Measurements from ENCODE around the gene UNC13B. TPM values are rescaled to one million over a fixed set of nuclear protein-coding genes. Genes with fewer than 3 reads are reported as not detected.

The UNC13B gene
- total and polyA plus RNA-seq, 2 donors (not counting 1 experiment from before 2014, with no cell fraction given): 0.19 to 0.25 TPM

GRCh38 chr9:35134920-35135319, 26.9 kb upstream of the UNC13B start:
- Histone ChIP-seq H3K4me3 (ENCODE audit: control extremely low read depth in 1 of 5, extremely low read depth in 1 of 5, insufficient read depth in 1 of 5, low read depth in 2 of 5, low read length in 4 of 5) (no peak overlapping the region), H3K9me3 (ENCODE audit: control extremely low read depth in 1 of 3, control insufficient read depth in 2 of 3, insufficient read depth in 1 of 3, low read length in 2 of 3) (peaks cover 1 to 11% (median 6%) of the 10 kb centered on the region in 3 donors), H2AFZ (ENCODE audit: insufficient read depth, low read depth, low read length, poor library complexity, severe bottlenecking) (no peak overlapping the region), H4K20me1 (ENCODE audit: control insufficient read depth, insufficient read depth, low read length, poor library complexity, severe bottlenecking) (no peaks in the 10 kb centered on the region), H3K27ac (ENCODE audit: low read length in 2 of 2) (no peak overlapping the region), H3K4me2 (replicated peaks; ENCODE audit: low read depth, low read length, poor library complexity, severe bottlenecking) (no peak overlapping the region), H3K36me3 (replicated peaks in 1 of 2; ENCODE audit: control extremely low read depth in 1 of 2, control insufficient read depth in 1 of 2, extremely low read depth in 1 of 2, insufficient read depth in 2 of 2, low read length in 1 of 2) (no peaks in the 10 kb centered on the region), H3K27me3 (replicated peaks in 1 of 4; ENCODE audit: control extremely low read depth in 1 of 4, control insufficient read depth in 3 of 4, insufficient read depth in 4 of 4, low read length in 3 of 4) (no peaks in the 10 kb centered on the region), H3K9ac (ENCODE audit: low read length) (no peak overlapping the region), H3K79me2 (ENCODE audit: control insufficient read depth, insufficient read depth, low read length) (no peaks in the 10 kb centered on the region), H3K4me1 (ENCODE audit: control insufficient read depth in 2 of 2, insufficient read depth in 2 of 2, low read length in 2 of 2) (no peaks in the 10 kb centered on the region)
- no peak overlapping the region for H3K27ac Mint-ChIP-seq
- intact Hi-C loops (cut with micrococcal nuclease): no loop called here
- no peaks in the 10 kb centered on the region for H3K4me1 Mint-ChIP-seq
- CTCF ChIA-PET: no interaction called here
- TF ChIP-seq EZH2 (IDR thresholded peaks at IDR 0.05; ENCODE audit: borderline replicate concordance, insufficient read depth, low read depth, low read length, poor library complexity, severe bottlenecking) (no peak), CTCF (IDR thresholded peaks at IDR 0.05) (no peak)
- H3K27me3 Mint-ChIP-seq: peaks cover 3% of the 10 kb centered on the region
- WGBS (ENCODE audit: insufficient coverage): 95% methylated on average over 4 of the region's 6 CpGs
- DNase-seq: no peak
- POLR2A ChIA-PET: no interaction called here
- no peak for ATAC-seq (ENCODE audit: low read depth)
- H3K9me3 Mint-ChIP-seq (ENCODE audit: insufficient read depth): peaks cover 2% of the 10 kb centered on the region
- H3K4me3 Mint-ChIP-seq: no peak overlapping the region

- Mint-ChIP-seq H3K4me1 (no peaks in the 10 kb centered on the region), H3K27ac (no peak overlapping the region), H3K4me3 (no peak overlapping the region), H3K27me3 (peaks cover 6% of the 10 kb centered on the region), H3K9me3 (ENCODE audit: insufficient read depth) (peaks cover 2% of the 10 kb centered on the region)
- TF ChIP-seq EZH2 (IDR thresholded peaks at IDR 0.05; ENCODE audit: borderline replicate concordance, insufficient read depth, low read depth, low read length, poor library complexity, severe bottlenecking) (no peak), CTCF (IDR thresholded peaks at IDR 0.05) (no peak)
- Histone ChIP-seq H3K4me2 (replicated peaks; ENCODE audit: low read depth, low read length, poor library complexity, severe bottlenecking) (no peak overlapping the region), H2AFZ (ENCODE audit: insufficient read depth, low read depth, low read length, poor library complexity, severe bottlenecking) (no peak overlapping the region), H3K27me3 (replicated peaks in 1 of 4; ENCODE audit: control extremely low read depth in 1 of 4, control insufficient read depth in 3 of 4, insufficient read depth in 4 of 4, low read length in 3 of 4) (no peaks in the 10 kb centered on the region), H3K9me3 (ENCODE audit: control extremely low read depth in 1 of 3, control insufficient read depth in 2 of 3, insufficient read depth in 1 of 3, low read length in 2 of 3) (peaks cover 1 to 11% (median 6%) of the 10 kb centered on the region in 3 donors), H3K4me1 (ENCODE audit: control insufficient read depth in 2 of 2, insufficient read depth in 2 of 2, low read length in 2 of 2) (no peaks in the 10 kb centered on the region), H3K4me3 (ENCODE audit: control extremely low read depth in 1 of 5, extremely low read depth in 1 of 5, insufficient read depth in 1 of 5, low read depth in 2 of 5, low read length in 4 of 5) (no peak overlapping the region), H3K36me3 (replicated peaks in 1 of 2; ENCODE audit: control extremely low read depth in 1 of 2, control insufficient read depth in 1 of 2, extremely low read depth in 1 of 2, insufficient read depth in 2 of 2, low read length in 1 of 2) (no peaks in the 10 kb centered on the region), H3K27ac (ENCODE audit: low read length in 2 of 2) (no peak overlapping the region), H4K20me1 (ENCODE audit: control insufficient read depth, insufficient read depth, low read length, poor library complexity, severe bottlenecking) (no peaks in the 10 kb centered on the region), H3K79me2 (ENCODE audit: control insufficient read depth, insufficient read depth, low read length) (no peaks in the 10 kb centered on the region), H3K9ac (ENCODE audit: low read length) (no peak overlapping the region)
- CTCF ChIA-PET: no interaction called here
- 90% methylated on average over 3 of the region's 7 CpGs for WGBS (ENCODE audit: insufficient coverage)
- DNase-seq (no peak), ATAC-seq (ENCODE audit: low read depth) (no peak)
- POLR2A ChIA-PET: no interaction called here
- intact Hi-C loops (cut with micrococcal nuclease): no loop called here
These were observed 25.8 kb upstream of the UNC13B start for GRCh38 chr9:35135988-35136387.

Data from B cell (primary cell).